HCT116 (cell line): Measurements from ENCODE around the gene GIMAP4.

Experiments
- EGR1 ChIP-seq: IDR thresholded peaks from 2 replicates; pipeline ENCODE4 v1.6.1; 2012; ENCODE audit warnings: low read depth
- EZH2 ChIP-seq: fragments of 200-600 bp; sonication (generic); IDR thresholded peaks from 2 replicates; pipeline ENCODE4 v1.6.1; 2017; ENCODE audit warnings: antibody characterized with exemption, mixed run types
- EZH2phosphoT487 ChIP-seq: fragments of 200-600 bp; IDR thresholded peaks from 2 replicates; pipeline ENCODE4 v1.6.1; 2018; ENCODE audit warnings: antibody characterized with exemption, borderline replicate concordance
- JUND ChIP-seq: IDR thresholded peaks from 2 replicates; pipeline ENCODE4 v1.6.1; 2012
- POLR2A ChIP-seq: IDR thresholded peaks from 2 replicates; pipeline ENCODE4 v1.7.0; 2011; ENCODE audit warnings: borderline replicate concordance; ENCODE audit not compliant: insufficient read depth, insufficient read length; ENCODE audit errors: extremely low read depth
- POLR2AphosphoS5 ChIP-seq: IDR thresholded peaks from 2 replicates; pipeline ENCODE4 v1.6.1; 2011; ENCODE audit warnings: mild to moderate bottlenecking, low read depth, low read length, moderate library complexity
- RAD21 ChIP-seq: IDR thresholded peaks from 2 replicates; pipeline ENCODE4 v1.6.1; 2012; ENCODE audit warnings: low read depth, mild to moderate bottlenecking
- SP1 ChIP-seq: IDR thresholded peaks from 2 replicates; pipeline ENCODE4 v1.6.1; 2012; ENCODE audit warnings: low read depth
- YY1 ChIP-seq: IDR thresholded peaks from 2 replicates; pipeline ENCODE4 v1.6.1; 2011; ENCODE audit warnings: low read length, low read depth, moderate library complexity, mild to moderate bottlenecking; ENCODE audit not compliant: insufficient replicate concordance; ENCODE audit errors: extremely low read depth
- ZNF274 ChIP-seq: fragments of 200-500 bp; sonication (Bioruptor generic); IDR thresholded peaks from 2 replicates; pipeline ENCODE4 v1.6.1; 2014; ENCODE audit warnings: mild to moderate bottlenecking, low read depth, low read length, inconsistent platforms
- TF ChIP-seq, protein P1 (sequence below), 3 experiments: fragments of 200-600 bp in 1 of 3; sonication (generic) in 1 of 3; IDR thresholded peaks in 2 of 3; conservative IDR thresholded peaks in 1 of 3; 2 replicates each; pipeline ENCODE4 v1.5.1; 2012 to 2017; ENCODE audit warnings: low read depth in 2 of 3, low read length in 2 of 3, antibody characterized with exemption in 1 of 3, borderline replicate concordance in 1 of 3, control low read depth in 1 of 3, mild to moderate bottlenecking in 1 of 3, mixed read lengths in 1 of 3, mixed run types in 1 of 3, moderate library complexity in 1 of 3; ENCODE audit not compliant: insufficient read depth in 1 of 3

DNA sequence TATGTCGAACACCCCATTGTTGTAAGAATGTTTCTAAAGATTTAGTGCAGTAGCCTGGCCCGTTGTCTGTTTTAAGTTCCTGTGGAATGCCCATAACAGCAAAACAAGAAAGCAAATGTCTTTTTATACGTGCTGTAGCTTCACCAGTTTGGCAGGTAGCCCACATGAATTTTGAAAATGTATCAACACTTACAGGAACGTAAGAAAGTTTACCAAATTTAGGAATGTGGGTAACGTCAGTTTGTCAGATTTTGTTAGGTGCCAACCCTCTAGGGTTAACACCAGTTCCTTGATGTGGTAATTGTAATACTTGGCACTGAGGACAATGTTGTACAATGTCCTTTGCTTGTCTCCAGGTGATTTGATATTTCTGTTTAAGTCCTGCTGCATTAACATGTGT lies 3.2 kb upstream of the GIMAP4 start:
- TF ChIP-seq, protein P1, sequence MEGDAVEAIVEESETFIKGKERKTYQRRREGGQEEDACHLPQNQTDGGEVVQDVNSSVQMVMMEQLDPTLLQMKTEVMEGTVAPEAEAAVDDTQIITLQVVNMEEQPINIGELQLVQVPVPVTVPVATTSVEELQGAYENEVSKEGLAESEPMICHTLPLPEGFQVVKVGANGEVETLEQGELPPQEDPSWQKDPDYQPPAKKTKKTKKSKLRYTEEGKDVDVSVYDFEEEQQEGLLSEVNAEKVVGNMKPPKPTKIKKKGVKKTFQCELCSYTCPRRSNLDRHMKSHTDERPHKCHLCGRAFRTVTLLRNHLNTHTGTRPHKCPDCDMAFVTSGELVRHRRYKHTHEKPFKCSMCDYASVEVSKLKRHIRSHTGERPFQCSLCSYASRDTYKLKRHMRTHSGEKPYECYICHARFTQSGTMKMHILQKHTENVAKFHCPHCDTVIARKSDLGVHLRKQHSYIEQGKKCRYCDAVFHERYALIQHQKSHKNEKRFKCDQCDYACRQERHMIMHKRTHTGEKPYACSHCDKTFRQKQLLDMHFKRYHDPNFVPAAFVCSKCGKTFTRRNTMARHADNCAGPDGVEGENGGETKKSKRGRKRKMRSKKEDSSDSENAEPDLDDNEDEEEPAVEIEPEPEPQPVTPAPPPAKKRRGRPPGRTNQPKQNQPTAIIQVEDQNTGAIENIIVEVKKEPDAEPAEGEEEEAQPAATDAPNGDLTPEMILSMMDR (IDR thresholded peaks at IDR 0.05 in 2 of 3, conservative IDR thresholded peaks at IDR 0.05 in 1 of 3; ENCODE audit: borderline replicate concordance in 1 of 3, insufficient read depth in 1 of 3, low read depth in 2 of 3, low read length in 2 of 3), result no peak
- TF ChIP-seq SP1 (no peak), YY1 (no peak), POLR2AphosphoS5 (no peak), ZNF274 (no peak), POLR2A (no peak), RAD21 (no peak), EZH2 (no peak), EGR1 (no peak), EZH2phosphoT487 (no peak), JUND (no peak)
